ENCODE measurements around the gene PSMG1.

The PSMG1 gene

GRCh38 chr21:39198800-39199199 is 15.5 kb upstream of the PSMG1 start:
- Histone ChIP-seq H3K36me3 (ENCODE audit: low read depth) (peaks cover 92% of the 10 kb centered on the region), H3K27me3 (ENCODE audit: insufficient read depth, poor library complexity, severe bottlenecking) (no peaks in the 10 kb centered on the region)
- no peak for DNase-seq (ENCODE audit: low spot score)

GRCh38 chr21:39197448-39198233 is 14.4 kb upstream of the PSMG1 start:
- H3K4me1 ChIP-seq (ENCODE audit: insufficient read depth, poor library complexity, severe bottlenecking) = no peaks in the 10 kb centered on the region
- no peaks in the 10 kb centered on the region for H3K9me3 ChIP-seq (ENCODE audit: severe bottlenecking)
- ATAC-seq (ENCODE audit: low read depth) (no peak), DNase-seq (ENCODE audit: low spot score) (no peak)
- no peak for TF ChIP-seq CTCF (IDR thresholded peaks at IDR 0.05; ENCODE audit: poor library complexity, severe bottlenecking)
- H3K36me3 ChIP-seq (ENCODE audit: low read depth) = peaks cover 92% of the 10 kb centered on the region
- no peak overlapping the region for H3K27ac ChIP-seq (ENCODE audit: poor library complexity, severe bottlenecking)
- no peak overlapping the region for H3K4me3 ChIP-seq (ENCODE audit: severe bottlenecking)
- no peaks in the 10 kb centered on the region for H3K27me3 ChIP-seq (ENCODE audit: insufficient read depth, poor library complexity, severe bottlenecking)

More at GRCh38 chr21:39198800-39199199, 15.5 kb upstream of the PSMG1 start:
- Histone ChIP-seq H3K4me3 (ENCODE audit: severe bottlenecking) (no peak overlapping the region), H3K27ac (ENCODE audit: poor library complexity, severe bottlenecking) (no peak overlapping the region), H3K4me1 (ENCODE audit: insufficient read depth, poor library complexity, severe bottlenecking) (no peaks in the 10 kb centered on the region), H3K9me3 (ENCODE audit: severe bottlenecking) (no peaks in the 10 kb centered on the region)
- ATAC-seq (ENCODE audit: low read depth) = no peak
- no peak for TF ChIP-seq CTCF (IDR thresholded peaks at IDR 0.05; ENCODE audit: poor library complexity, severe bottlenecking)

GRCh38 chr21:39196838-39197237 is 13.6 kb upstream of the PSMG1 start:
- Histone ChIP-seq H3K4me1 (ENCODE audit: insufficient read depth, poor library complexity, severe bottlenecking) (no peaks in the 10 kb centered on the region), H3K36me3 (ENCODE audit: low read depth) (peaks cover 84% of the 10 kb centered on the region), H3K27ac (ENCODE audit: poor library complexity, severe bottlenecking) (no peak overlapping the region), H3K27me3 (ENCODE audit: insufficient read depth, poor library complexity, severe bottlenecking) (no peaks in the 10 kb centered on the region), H3K9me3 (ENCODE audit: severe bottlenecking) (no peaks in the 10 kb centered on the region), H3K4me3 (ENCODE audit: severe bottlenecking) (no peak overlapping the region)
- no peak for DNase-seq (ENCODE audit: low spot score)
- no peak for ATAC-seq (ENCODE audit: low read depth)
- no peak for TF ChIP-seq CTCF (IDR thresholded peaks at IDR 0.05; ENCODE audit: poor library complexity, severe bottlenecking)

GRCh38 chr21:39196310-39196709 is 13.1 kb upstream of the PSMG1 start:
- ATAC-seq (ENCODE audit: low read depth) (no peak), DNase-seq (ENCODE audit: low spot score) (no peak)
- Histone ChIP-seq H3K9me3 (ENCODE audit: severe bottlenecking) (no peaks in the 10 kb centered on the region), H3K27me3 (ENCODE audit: insufficient read depth, poor library complexity, severe bottlenecking) (no peaks in the 10 kb centered on the region), H3K27ac (ENCODE audit: poor library complexity, severe bottlenecking) (no peak overlapping the region), H3K4me1 (ENCODE audit: insufficient read depth, poor library complexity, severe bottlenecking) (no peaks in the 10 kb centered on the region), H3K4me3 (ENCODE audit: severe bottlenecking) (no peak overlapping the region), H3K36me3 (ENCODE audit: low read depth) (peaks cover 81% of the 10 kb centered on the region)
- TF ChIP-seq CTCF (IDR thresholded peaks at IDR 0.05; ENCODE audit: poor library complexity, severe bottlenecking) = no peak

- H3K27me3 ChIP-seq (ENCODE audit: insufficient read depth, poor library complexity, severe bottlenecking) = no peaks in the 10 kb centered on the region
- ATAC-seq (ENCODE audit: low read depth) (no peak), DNase-seq (ENCODE audit: low spot score) (no peak)
- no peaks in the 10 kb centered on the region for H3K9me3 ChIP-seq (ENCODE audit: severe bottlenecking)
- H3K36me3 ChIP-seq (ENCODE audit: low read depth) = peaks cover 54% of the 10 kb centered on the region
- TF ChIP-seq CTCF (IDR thresholded peaks at IDR 0.05; ENCODE audit: poor library complexity, severe bottlenecking) = no peak
- H3K4me3 ChIP-seq (ENCODE audit: severe bottlenecking) = no peak overlapping the region
- no peak overlapping the region for H3K27ac ChIP-seq (ENCODE audit: poor library complexity, severe bottlenecking)
- H3K4me1 ChIP-seq (ENCODE audit: insufficient read depth, poor library complexity, severe bottlenecking) = no peaks in the 10 kb centered on the region
These were observed 10.1 kb upstream of the PSMG1 start for GRCh38 chr21:39193380-39193779.
